Gastroesophageal sphincter (tissue), 3 donors: ENCODE results near the gene TSTD2.

Source experiments
- POLR2A ChIP-seq, 2 donors: fragments of 450-650 bp; IDR thresholded peaks; one replicate each; pipeline ENCODE4 v1.6.1; 2017; ENCODE audit warnings: antibody characterized with exemption in 2 of 2, mild to moderate bottlenecking in 2 of 2, moderate library complexity in 1 of 2
- TF ChIP-seq, protein P1 (sequence below), 4 experiments: fragments of 200-600 bp in 2 of 4; fragments of 450-650 bp in 2 of 4; sonication (generic) in 1 of 4; IDR thresholded peaks; one replicate each; pipeline ENCODE4 v1.5.1; 2017 to 2019; ENCODE audit warnings: antibody characterized with exemption in 4 of 4, mild to moderate bottlenecking in 2 of 4, moderate library complexity in 2 of 4

DNA sequence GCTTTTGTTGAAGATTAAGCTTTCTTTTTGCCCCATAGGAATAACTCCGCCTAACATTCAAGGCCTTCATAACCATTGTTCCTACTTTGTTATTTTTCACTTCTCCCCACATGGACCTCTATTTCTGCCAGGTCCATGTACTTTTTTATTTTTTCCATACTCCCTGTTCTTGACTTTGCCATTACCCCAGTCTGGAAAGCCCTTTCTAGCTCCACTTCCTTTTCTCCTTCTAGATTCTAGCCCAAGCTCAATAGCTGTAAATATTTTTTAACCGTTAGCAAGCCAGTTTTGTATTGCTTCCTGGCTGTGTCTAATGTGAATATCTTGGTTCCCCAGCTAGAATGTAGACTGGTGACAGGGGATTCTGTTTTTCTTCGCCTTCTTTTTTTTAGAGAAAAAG lies 26.6 kb upstream of the TSTD2 start:
- TF ChIP-seq, protein P1, sequence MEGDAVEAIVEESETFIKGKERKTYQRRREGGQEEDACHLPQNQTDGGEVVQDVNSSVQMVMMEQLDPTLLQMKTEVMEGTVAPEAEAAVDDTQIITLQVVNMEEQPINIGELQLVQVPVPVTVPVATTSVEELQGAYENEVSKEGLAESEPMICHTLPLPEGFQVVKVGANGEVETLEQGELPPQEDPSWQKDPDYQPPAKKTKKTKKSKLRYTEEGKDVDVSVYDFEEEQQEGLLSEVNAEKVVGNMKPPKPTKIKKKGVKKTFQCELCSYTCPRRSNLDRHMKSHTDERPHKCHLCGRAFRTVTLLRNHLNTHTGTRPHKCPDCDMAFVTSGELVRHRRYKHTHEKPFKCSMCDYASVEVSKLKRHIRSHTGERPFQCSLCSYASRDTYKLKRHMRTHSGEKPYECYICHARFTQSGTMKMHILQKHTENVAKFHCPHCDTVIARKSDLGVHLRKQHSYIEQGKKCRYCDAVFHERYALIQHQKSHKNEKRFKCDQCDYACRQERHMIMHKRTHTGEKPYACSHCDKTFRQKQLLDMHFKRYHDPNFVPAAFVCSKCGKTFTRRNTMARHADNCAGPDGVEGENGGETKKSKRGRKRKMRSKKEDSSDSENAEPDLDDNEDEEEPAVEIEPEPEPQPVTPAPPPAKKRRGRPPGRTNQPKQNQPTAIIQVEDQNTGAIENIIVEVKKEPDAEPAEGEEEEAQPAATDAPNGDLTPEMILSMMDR (IDR thresholded peaks at IDR 0.05): no peak
- no peak for TF ChIP-seq POLR2A (IDR thresholded peaks at IDR 0.05)
